GM19328 (cell line): Measurements from ENCODE around the gene NRROS.

Experiments used
- ATAC-seq: cut with Tn5 transposase; IDR thresholded peaks from one replicate; pipeline ENCODE4 v1.9.1; 2021; ENCODE audit warnings: mild to moderate bottlenecking, moderate library complexity; ENCODE audit not compliant: unreplicated experiment

NRROS gene

GRCh38 chr3:196673632-196674031 lies 34.1 kb downstream of the NRROS start:
- no peak for ATAC-seq

DNA sequence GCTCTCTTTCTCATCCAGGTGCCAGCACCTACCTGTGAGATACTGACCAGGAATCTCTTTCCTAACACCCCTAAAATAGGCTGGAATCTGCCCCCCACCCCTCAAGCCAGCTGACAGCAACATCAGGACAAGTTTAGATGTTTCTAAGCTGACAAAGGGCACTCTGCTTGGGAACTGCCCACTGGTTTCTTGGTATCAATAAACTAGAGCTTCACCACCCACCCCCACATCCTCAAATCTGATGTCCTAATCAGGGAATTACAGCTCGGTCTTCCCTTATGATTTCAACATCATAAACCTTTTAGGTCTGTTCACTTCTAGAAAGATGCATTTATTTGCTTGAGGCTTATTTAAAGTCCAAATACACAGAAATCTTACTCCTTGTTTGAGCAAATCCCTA lies 37.9 kb downstream of the NRROS start:
- ATAC-seq: no peak

DNA sequence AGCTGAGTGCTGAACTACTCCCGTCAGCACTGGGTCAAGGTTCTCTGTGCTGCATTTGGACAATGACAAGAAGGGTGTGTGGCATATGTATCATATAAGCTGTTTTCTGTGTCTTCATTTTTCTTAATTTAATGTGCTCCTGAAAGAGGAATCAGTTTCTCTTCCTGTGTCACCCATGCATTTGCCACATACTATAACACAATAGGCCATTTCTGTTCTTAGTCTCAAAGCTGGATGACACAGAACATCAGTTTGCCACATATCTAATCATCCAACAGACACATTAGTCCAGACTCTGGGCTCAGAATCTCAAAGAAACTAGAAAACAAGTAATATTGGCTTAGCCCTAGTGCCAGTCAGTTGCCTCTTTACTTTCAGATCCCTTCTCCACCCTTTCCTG lies 38.4 kb downstream of the NRROS start:
- ATAC-seq: no peak

DNA sequence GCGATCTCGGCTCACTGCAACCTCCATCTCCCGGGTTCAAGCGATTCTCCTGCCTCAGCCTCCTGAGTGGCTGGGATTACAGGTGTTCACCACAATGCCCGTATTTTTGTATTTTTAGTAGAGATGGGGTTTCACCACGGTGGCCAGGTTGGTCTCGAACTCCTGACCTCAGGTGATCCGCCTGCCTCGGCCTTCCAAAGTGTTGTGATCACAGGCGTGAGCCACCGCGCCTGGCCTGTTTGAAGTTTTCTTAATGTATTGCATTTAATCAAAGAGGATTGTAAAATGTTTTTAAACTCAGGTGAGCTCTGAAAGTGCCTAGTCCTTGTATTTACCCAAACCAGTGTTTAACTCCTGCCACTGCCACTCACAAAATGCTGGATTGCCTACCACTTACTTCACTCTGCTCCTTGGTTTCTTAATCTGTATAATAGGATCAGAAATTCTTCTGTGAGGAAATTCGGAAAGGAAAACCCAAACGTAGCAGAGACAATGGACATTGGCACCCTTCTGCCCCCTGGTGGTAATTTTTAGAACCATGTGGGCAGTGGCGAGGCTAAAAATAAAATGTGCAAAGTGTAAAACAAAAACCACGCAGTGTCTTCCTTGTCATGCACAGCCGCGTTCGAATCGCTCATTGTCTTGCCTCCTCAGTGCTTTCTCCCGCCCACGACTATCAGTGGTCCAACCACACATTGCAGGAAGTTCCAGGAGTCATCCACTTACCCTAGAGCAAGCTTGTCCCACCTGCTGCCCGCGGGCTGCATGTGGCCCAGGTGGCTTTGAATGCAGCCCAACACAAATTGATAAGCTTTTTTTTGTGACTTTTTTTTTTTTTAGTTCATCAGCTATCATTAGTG lies 45.3 kb downstream of the NRROS start:
- ATAC-seq: peak; percentile 80

- ATAC-seq: no peak
These were observed 46.9 kb downstream of the NRROS start for GRCh38 chr3:196686436-196686835.

- no peak for ATAC-seq
These were observed 48.9 kb downstream of the NRROS start for GRCh38 chr3:196688349-196688748.

- ATAC-seq: no peak
These were observed 50.6 kb downstream of the NRROS start for GRCh38 chr3:196689941-196690660.

DNA sequence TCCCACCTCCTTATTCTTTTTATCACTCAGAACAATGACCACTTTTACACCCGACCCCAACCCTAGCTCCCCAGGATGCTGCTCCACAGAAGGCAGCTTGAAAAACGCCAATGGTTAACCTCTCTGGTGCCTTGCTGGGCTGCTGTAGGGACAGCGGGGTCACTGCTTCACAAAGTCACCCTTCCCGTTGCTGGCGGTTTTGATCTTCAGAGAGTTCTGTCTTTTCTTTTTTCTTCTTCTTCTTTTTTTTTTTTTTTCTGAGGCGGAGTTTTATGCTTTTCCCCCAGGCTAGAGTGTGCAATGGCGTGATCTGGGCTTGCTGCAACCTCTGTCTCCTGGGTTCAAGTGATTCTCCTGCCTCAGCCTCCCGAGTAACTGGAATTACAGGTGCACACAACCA lies 51.9 kb downstream of the NRROS start:
- no peak for ATAC-seq

GRCh38 chr3:196694202-196694638 lies 54.7 kb downstream of the NRROS start:
- no peak for ATAC-seq

DNA sequence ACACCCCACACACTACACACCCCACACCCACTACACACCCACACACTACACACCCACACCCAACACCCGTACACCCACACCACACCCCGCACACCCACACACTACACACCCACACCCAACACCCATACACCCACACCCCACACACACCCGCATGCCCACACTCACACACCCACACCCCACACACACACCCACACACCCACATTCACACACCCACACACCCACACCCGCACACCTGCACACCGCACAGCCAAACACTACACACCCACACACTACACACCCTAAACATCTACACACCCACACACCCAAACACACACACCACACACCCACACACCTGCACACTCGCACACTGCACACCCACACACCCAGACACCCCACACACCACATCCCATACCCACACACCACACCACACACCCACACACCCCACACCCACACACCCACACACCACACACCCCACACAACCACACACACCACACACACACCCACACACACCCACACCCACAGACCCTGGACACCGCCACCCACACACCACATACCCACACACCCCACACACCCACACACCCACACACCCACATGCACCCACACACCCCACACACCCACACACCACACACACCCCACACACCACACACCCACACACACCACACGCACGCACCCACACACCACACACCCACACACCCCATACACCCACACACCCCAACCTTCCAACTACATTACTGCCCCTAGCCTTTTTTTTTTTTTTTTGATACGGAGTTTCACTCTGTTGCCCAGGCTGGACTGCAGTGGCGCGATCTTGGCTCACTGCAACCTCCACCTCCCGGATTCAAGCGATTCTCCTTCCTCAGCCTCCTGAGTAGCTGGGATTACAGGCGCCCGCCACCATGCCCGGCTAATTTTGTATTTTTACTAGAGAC lies 55.7 kb downstream of the NRROS start:
- no peak for ATAC-seq

DNA sequence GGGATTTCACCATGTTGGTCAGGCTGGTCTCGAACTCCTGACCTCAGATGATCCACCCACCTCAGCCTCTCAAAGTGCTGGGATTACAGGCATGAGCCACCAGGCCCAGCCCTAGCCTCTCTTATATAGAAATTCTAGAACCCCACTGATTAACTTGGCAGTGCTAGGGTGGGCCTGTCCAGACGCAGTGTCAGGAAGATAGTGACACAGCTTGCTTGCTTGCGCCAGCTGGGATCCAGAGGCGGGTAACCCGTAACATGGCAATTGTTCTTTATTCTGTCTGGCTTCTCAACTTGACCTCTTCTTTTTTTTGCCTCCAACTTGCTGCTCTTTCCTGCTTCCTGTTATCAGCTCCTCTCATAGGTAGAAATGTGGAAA lies 56.3 kb downstream of the NRROS start:
- ATAC-seq: no peak

DNA sequence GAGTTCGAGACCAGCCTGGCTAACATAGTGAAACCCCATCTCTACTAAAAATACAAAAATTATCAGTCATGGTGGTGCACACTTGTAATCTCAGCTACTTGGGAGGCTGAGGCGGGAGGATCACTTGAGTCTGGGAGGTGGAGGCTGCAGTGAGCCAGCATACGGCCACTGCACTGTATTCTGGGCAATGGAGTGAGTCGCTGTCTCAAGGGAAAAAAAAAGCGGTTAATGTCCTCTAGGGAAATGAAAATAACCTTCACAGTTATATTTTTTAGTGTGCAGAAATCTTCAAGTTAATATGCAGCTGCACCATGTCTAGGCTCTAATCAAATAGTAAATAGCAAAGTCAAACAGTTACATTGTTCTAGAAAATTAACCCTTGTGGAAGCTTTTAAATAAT lies 57.8 kb downstream of the NRROS start:
- no peak for ATAC-seq

GRCh38 chr3:196699749-196700148 lies 60.3 kb downstream of the NRROS start:
- ATAC-seq: no peak

DNA sequence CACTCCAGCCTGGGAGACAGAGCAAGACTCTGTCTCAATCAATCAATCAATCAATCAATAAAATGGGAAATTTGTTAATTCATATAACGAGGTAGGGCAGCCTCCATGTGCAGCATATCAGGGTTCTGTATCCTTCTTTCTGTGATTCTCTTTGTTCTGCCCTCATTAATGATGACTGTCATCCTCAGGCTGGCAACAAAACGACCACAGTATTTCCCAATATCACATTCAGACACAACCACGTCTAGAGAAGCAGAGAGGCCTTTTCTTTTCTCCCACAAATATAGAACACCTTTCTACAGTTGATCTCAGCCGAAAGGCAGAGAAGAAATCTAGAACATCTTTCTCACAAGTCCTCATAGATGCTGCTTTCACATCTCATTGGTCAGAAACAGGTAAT lies 61.3 kb downstream of the NRROS start:
- ATAC-seq: no peak

DNA sequence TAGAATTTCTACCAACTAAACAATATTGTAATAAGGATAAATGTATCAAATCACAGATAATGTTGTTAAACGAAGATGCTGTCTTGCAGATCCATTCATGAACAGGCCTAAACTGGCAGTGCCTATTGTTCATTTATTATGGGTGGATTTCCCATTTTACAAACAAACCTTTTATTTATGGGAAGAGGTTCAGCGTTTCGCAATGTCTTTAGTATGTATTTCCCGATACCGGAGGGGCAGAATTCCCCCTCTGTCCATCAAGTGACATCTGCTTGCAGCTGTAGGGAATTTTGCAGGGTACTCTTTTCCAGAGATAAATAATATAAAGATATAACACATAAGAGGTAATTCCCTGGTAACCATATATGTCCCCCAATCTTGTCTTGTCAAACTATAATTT lies 66.8 kb downstream of the NRROS start:
- ATAC-seq: no peak

- ATAC-seq: no peak
These were observed 67.2 kb downstream of the NRROS start for GRCh38 chr3:196706731-196707130.

DNA sequence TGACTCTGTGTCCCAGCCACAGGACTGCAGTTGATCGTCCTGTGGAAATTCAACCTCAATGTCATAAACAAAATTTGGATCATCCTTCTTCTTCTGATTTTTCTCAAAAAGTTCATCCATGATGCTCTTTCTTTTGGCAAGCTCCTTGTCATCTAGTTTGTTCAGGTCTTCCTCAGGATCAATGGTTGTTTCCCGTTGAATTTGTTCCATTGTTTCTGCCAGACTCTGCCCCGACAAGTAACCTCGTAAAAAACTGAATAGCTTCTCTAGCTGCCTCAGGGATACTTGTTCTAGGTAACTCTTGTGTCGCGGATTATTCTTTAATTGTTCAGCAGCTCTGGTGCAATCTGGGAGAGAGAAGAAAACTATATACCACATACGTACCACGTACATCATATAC lies 68.1 kb downstream of the NRROS start:
- ATAC-seq: no peak

GRCh38 chr3:196708467-196708866 lies 69.0 kb downstream of the NRROS start:
- ATAC-seq: no peak
